H1 (cell line): ENCODE results near the gene UCP2. TPM values are rescaled to one million over a fixed set of nuclear protein-coding genes. Genes with fewer than 3 reads are reported as not detected.

Experiments
- CTCF ChIA-PET: fragments of 300-600 bp; sonication (Branson Sonifier 250); formaldehyde crosslinking; loops from one replicate; lab custom pipeline; 2021; ENCODE audit not compliant: partially characterized antibody; lab: Charles Lee
- POLR2A ChIA-PET: fragments of 300-600 bp; sonication (Branson Sonifier 250); formaldehyde crosslinking; loops from one replicate; lab custom pipeline; 2021; ENCODE audit warnings: inconsistent platforms; ENCODE audit not compliant: partially characterized antibody; lab: Charles Lee
- DNase-seq, 2 experiments: peaks; one replicate each; pipeline versions ENCODE4 v3.0.0 to v3.0.0-alpha.2; 2010 to 2022; ENCODE audit warnings: low spot score in 2 of 2, low read depth in 1 of 2, mixed read lengths in 1 of 2
- FAIRE-seq: peaks from 2 replicates; lab custom pipeline; 2011; peaks lifted over from hg19 to GRCh38; lab: Jason Lieb, UNC
- H2AFZ ChIP-seq: 2 replicates; pipeline ENCODE4 v1.8.1; 2012; ENCODE audit warnings: low read length, inconsistent platforms
- H2AK5ac ChIP-seq: 2 replicates; pipeline ENCODE4 v1.6.1; 2013; ENCODE audit warnings: low read depth, low read length
- H2BK120ac ChIP-seq: replicated peaks from 2 replicates; pipeline ENCODE3; 2013; ENCODE audit warnings: low read depth, low read length, inconsistent platforms
- H2BK12ac ChIP-seq: 2 replicates; pipeline ENCODE4 v1.6.1; 2013; ENCODE audit warnings: low read depth, low read length
- H2BK15ac ChIP-seq: 2 replicates; pipeline ENCODE4 v1.6.1; 2013; ENCODE audit warnings: low read length
- H2BK20ac ChIP-seq: 2 replicates; pipeline ENCODE4 v1.6.1; 2013; ENCODE audit warnings: low read length
- H2BK5ac ChIP-seq: 2 replicates; pipeline ENCODE4 v1.6.1; 2013; ENCODE audit warnings: low read depth, low read length
- H3K14ac ChIP-seq: 2 replicates; pipeline ENCODE4 v1.6.1; 2013; ENCODE audit warnings: inconsistent platforms; ENCODE audit not compliant: insufficient read length
- H3K18ac ChIP-seq: 2 replicates; pipeline ENCODE4 v1.6.1; 2013; ENCODE audit warnings: low read length; ENCODE audit errors: extremely low read depth
- H3K23ac ChIP-seq: 2 replicates; pipeline ENCODE4 v1.6.1; 2013; ENCODE audit warnings: inconsistent platforms; ENCODE audit not compliant: insufficient read length
- H3K23me2 ChIP-seq: 2 replicates; pipeline ENCODE4 v1.6.1; 2013; ENCODE audit warnings: low read depth, low read length
- H3K27ac ChIP-seq: 2 replicates; pipeline ENCODE4 v1.6.1; 2011; ENCODE audit warnings: low read depth, low read length, inconsistent platforms
- H3K27me3 ChIP-seq, 4 experiments: replicated peaks in 1 of 4; 1 replicate in 1 of 4; 2 replicates in 3 of 4; pipeline versions ENCODE4 v1.6.1 to v1.8.1; 2011 to 2013; ENCODE audit warnings: low read length in 3 of 4, mild to moderate bottlenecking in 3 of 4, inconsistent platforms in 2 of 4, mixed read lengths in 2 of 4, moderate library complexity in 1 of 4; ENCODE audit not compliant: control insufficient read depth in 3 of 4, insufficient read depth in 3 of 4; ENCODE audit errors: extremely low read depth in 1 of 4
- H3K36me3 ChIP-seq, 4 experiments: 2 replicates each; pipeline versions ENCODE4 v1.6.1 to v1.8.1; 2011 to 2013; ENCODE audit warnings: mild to moderate bottlenecking in 4 of 4, low read length in 3 of 4, moderate library complexity in 2 of 4, control low read depth in 1 of 4, inconsistent platforms in 1 of 4; ENCODE audit not compliant: insufficient read depth in 4 of 4, control insufficient read depth in 2 of 4
- H3K4ac ChIP-seq: replicated peaks from 2 replicates; pipeline ENCODE3; 2013; ENCODE audit warnings: low read length, low read depth, mixed read lengths, inconsistent platforms; ENCODE audit not compliant: insufficient read length
- H3K4me1 ChIP-seq, 4 experiments: replicated peaks in 1 of 4; 1 replicate in 1 of 4; 2 replicates in 3 of 4; pipeline versions ENCODE4 v1.6.1 to v1.8.1; 2011 to 2013; ENCODE audit warnings: low read length in 3 of 4, inconsistent platforms in 2 of 4, mixed read lengths in 1 of 4; ENCODE audit not compliant: insufficient read depth in 4 of 4, control insufficient read depth in 3 of 4
- H3K4me2 ChIP-seq, 2 experiments: 2 replicates each; pipeline versions ENCODE4 v1.6.1 to v1.8.1; 2011 to 2013; ENCODE audit warnings: low read depth in 2 of 2, low read length in 2 of 2, control low read depth in 1 of 2, inconsistent platforms in 1 of 2, mild to moderate bottlenecking in 1 of 2; ENCODE audit not compliant: insufficient read depth in 1 of 2
- H3K4me3 ChIP-seq, 4 experiments: fragments of 200-600, 300-600 bp in 1 of 4; sonication (generic), shearing (Covaris generic), sonication (Bioruptor Twin) in 1 of 4; 2 replicates each; pipeline versions ENCODE4 v1.5.1 to v1.8.1; 2011 to 2016; ENCODE audit warnings: low read length in 4 of 4, low read depth in 3 of 4, control low read depth in 2 of 4, inconsistent platforms in 2 of 4, mild to moderate bottlenecking in 2 of 4, mixed read lengths in 1 of 4, moderate library complexity in 1 of 4; ENCODE audit not compliant: insufficient read depth in 2 of 4; ENCODE audit errors: extremely low read depth in 1 of 4
- H3K56ac ChIP-seq: replicated peaks from 2 replicates; pipeline ENCODE3; 2013; ENCODE audit warnings: low read depth, mild to moderate bottlenecking, mixed read lengths, low read length, inconsistent platforms; ENCODE audit not compliant: insufficient read length
- H3K79me1 ChIP-seq: 2 replicates; pipeline ENCODE4 v1.6.1; 2013; ENCODE audit warnings: low read depth, low read length, control low read depth
- H3K79me2 ChIP-seq, 2 experiments: 2 replicates each; pipeline versions ENCODE4 v1.6.1 to v1.8.1; 2012 to 2013; ENCODE audit warnings: low read length in 2 of 2, mild to moderate bottlenecking in 2 of 2, inconsistent platforms in 1 of 2; ENCODE audit not compliant: insufficient read depth in 2 of 2, control insufficient read depth in 1 of 2
- H3K9ac ChIP-seq, 4 experiments: replicated peaks in 1 of 4; 1 replicate in 1 of 4; 2 replicates in 3 of 4; pipeline versions ENCODE4 v1.6.1 to v1.8.1; 2011 to 2013; ENCODE audit warnings: low read depth in 3 of 4, low read length in 3 of 4, control low read depth in 2 of 4, mild to moderate bottlenecking in 2 of 4, moderate library complexity in 2 of 4, inconsistent platforms in 1 of 4; ENCODE audit errors: extremely low read depth in 1 of 4
- H3K9me3 ChIP-seq, 2 experiments: 2 replicates each; pipeline versions ENCODE4 v1.6.1 to v1.8.1; 2012 to 2013; ENCODE audit warnings: mild to moderate bottlenecking in 2 of 2, moderate library complexity in 2 of 2, control low read depth in 1 of 2, inconsistent platforms in 1 of 2, low read depth in 1 of 2, low read length in 1 of 2, mixed read lengths in 1 of 2; ENCODE audit not compliant: insufficient read depth in 2 of 2
- H4K20me1 ChIP-seq, 2 experiments: replicated peaks in 1 of 2; 2 replicates each; pipeline versions ENCODE3 to v1.8.1; 2011 to 2013; ENCODE audit warnings: inconsistent platforms in 2 of 2, low read length in 2 of 2, mild to moderate bottlenecking in 1 of 2; ENCODE audit not compliant: insufficient read depth in 2 of 2, control insufficient read depth in 1 of 2
- H4K5ac ChIP-seq: 2 replicates; pipeline ENCODE4 v1.6.1; 2013; ENCODE audit warnings: low read length, low read depth, mixed read lengths, inconsistent platforms; ENCODE audit not compliant: insufficient read length
- H4K8ac ChIP-seq: 2 replicates; pipeline ENCODE4 v1.8.0; 2013; ENCODE audit warnings: mild to moderate bottlenecking, moderate library complexity, low read length, inconsistent platforms; ENCODE audit not compliant: insufficient read depth; ENCODE audit errors: extremely low read depth
- H4K91ac ChIP-seq: replicated peaks from 2 replicates; pipeline ENCODE3; 2013; ENCODE audit warnings: low read length, mixed read lengths, inconsistent platforms; ENCODE audit not compliant: insufficient read length
- CBX5 ChIP-seq: fragments of 300-800, 300-1000 bp; sonication (generic); IDR thresholded peaks from 2 replicates; pipeline ENCODE4 v1.7.1; 2016; ENCODE audit warnings: antibody characterized with exemption, low read length, low read depth
- CBX8 ChIP-seq: fragments of 300-800, 300-1000 bp; sonication (generic); IDR thresholded peaks from 2 replicates; pipeline ENCODE4 v1.7.1; 2016; ENCODE audit warnings: low read depth, low read length, borderline replicate concordance
- EZH2 ChIP-seq: fragments of 200-600 bp; sonication (generic); IDR thresholded peaks from 2 replicates; pipeline ENCODE4 v1.7.1; 2012; ENCODE audit warnings: low read depth, mild to moderate bottlenecking, moderate library complexity, low read length, inconsistent platforms; ENCODE audit not compliant: severe bottlenecking
- GTF2F1 ChIP-seq: IDR thresholded peaks from 2 replicates; pipeline ENCODE4 v1.6.1; 2012; ENCODE audit warnings: low read depth, low read length, improper control_type of control experiment, borderline replicate concordance
- JUND ChIP-seq: IDR thresholded peaks from 2 replicates; pipeline ENCODE4 v1.6.1; 2011; ENCODE audit warnings: mild to moderate bottlenecking, improper control_type of control experiment, low read length
- MAFK ChIP-seq: IDR thresholded peaks from 2 replicates; pipeline ENCODE4 v1.6.1; 2012; ENCODE audit warnings: low read depth, mild to moderate bottlenecking, improper control_type of control experiment, low read length
- NANOG ChIP-seq: IDR thresholded peaks from 2 replicates; pipeline ENCODE4 v1.6.1; 2011; ENCODE audit warnings: low read length, low read depth, mild to moderate bottlenecking, inconsistent platforms; ENCODE audit not compliant: insufficient read depth, poor library complexity, severe bottlenecking
- PHF8 ChIP-seq: fragments of 200-600 bp; sonication (generic); conservative IDR thresholded peaks from 2 replicates; pipeline ENCODE4 v1.7.1; 2012; ENCODE audit warnings: low read depth, mild to moderate bottlenecking, inconsistent platforms, low read length, moderate library complexity
- SIX5 ChIP-seq: IDR thresholded peaks from 2 replicates; pipeline ENCODE4 v1.6.1; 2011; ENCODE audit warnings: mild to moderate bottlenecking, low read depth, low read length
- SP1 ChIP-seq: IDR thresholded peaks from 2 replicates; pipeline ENCODE4 v1.6.1; 2011; ENCODE audit warnings: low read depth, low read length
- SRF ChIP-seq: IDR thresholded peaks from 2 replicates; pipeline ENCODE4 v1.6.1; 2011; ENCODE audit warnings: mild to moderate bottlenecking, low read depth, low read length, moderate library complexity
- TCF12 ChIP-seq: IDR thresholded peaks from 2 replicates; pipeline ENCODE4 v1.6.1; 2011; ENCODE audit warnings: low read depth, mild to moderate bottlenecking, low read length
- WGBS, 2 experiments: shearing (Covaris generic) in 1 of 2; methylation state at CpG; one replicate each; pipeline versions ENCODE4 v1.1.6 to v1.1.7; 2013 to 2015; ENCODE audit warnings: low lambda C conversion rate in 2 of 2, mixed read lengths in 2 of 2, inconsistent platforms in 1 of 2, low coverage in 1 of 2, missing lambda C conversion rate in 1 of 2; ENCODE audit not compliant: insufficient replicate concordance in 2 of 2, insufficient coverage in 1 of 2, insufficient read length in 1 of 2; ENCODE audit errors: extremely low coverage in 1 of 2, missing lambda C conversion rate in 1 of 2; 5-methylcytosine and 5-hydroxymethylcytosine counted together
- polyA plus RNA-seq, 7 experiments: library from polyadenylated mRNA; depleted of rRNA in 3 of 7; stranded (reverse) in 5 of 7; unstranded in 2 of 7; fragments of >200 nt in 5 of 7; fragments of 200-250 nt in 2 of 7; gene quantifications; 1 replicate in 5 of 7; 2 replicates in 1 of 7; 4 replicates in 1 of 7; pipeline versions ENCODE4 v1.2.1 to v1.2.3, GENCODE V29; 2011 to 2013; ENCODE audit warnings: missing spikeins in 2 of 7, mixed read lengths in 2 of 7
- total RNA-seq: library from RNA; stranded (reverse); fragmentation: NEBNext Ultra II Directional; extraction: Animal tissue kit (Norgen Biotek cat#: 25700); gene quantifications from 2 replicates; pipeline ENCODE4 v1.2.1, GENCODE V29; 2021
- TF ChIP-seq, protein P1 (sequence below): IDR thresholded peaks from 2 replicates; pipeline ENCODE4 v1.6.1; 2012; ENCODE audit warnings: inconsistent platforms

The UCP2 gene
- total and polyA plus RNA-seq, 2 of the 8 experiments (the other 6 are each of a cell fraction or from before 2014, with no cell fraction given) = 46.2 to 55.2 TPM

DNA sequence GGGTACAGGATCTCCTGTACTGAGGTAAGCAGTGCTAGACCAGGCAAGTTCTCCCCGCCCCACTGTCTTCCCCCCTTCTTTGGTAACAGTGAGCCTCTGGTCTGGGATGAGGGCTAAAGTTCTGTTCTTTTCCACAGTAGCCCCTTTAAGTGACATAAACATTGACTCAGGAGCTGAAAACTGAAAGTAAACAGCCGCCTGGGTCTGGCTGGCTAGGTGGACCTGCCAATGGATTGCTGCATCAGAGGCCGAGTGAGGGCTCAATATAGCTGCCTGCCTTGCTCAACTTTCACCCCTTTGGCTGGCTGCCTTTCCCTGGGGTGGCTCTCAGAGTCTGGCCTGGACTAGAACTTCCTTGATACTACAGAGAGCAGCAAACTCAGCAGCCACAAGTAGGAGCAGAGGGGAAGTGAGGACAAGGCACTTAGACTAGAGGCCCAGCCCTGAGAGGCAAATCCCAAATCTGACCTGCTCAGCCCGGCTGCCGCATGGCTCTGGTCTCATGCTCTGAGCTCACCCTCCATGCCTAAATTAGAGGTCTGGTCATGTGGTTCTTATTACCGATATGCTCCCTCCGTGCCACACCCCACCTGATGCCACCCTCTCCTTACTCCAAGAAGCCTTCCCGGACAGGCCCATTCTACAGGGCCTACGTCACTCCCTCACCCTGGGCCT, 35.8 kb upstream of the UCP2 start:
- CTCF ChIA-PET = interaction anchor here (1.0 to 2.9 kb wide), 2 partner anchors 8 to 54 kb away, joined by 4 to 9 read pairs; no protein-coding TSS in a partner anchor
- Histone ChIP-seq H2AK5ac (no peak overlapping the region), H3K23ac (no peak overlapping the region), H3K23me2 (no peaks in the 10 kb centered on the region), H3K18ac (no peak overlapping the region), H3K4me1 (no peaks in the 10 kb centered on the region), H2BK20ac (no peak overlapping the region), H3K4me2 (no peak overlapping the region), H3K9ac (no peak overlapping the region), H3K9me3 (no peaks in the 10 kb centered on the region), H2AFZ (no peak overlapping the region), H3K27ac (no peak overlapping the region), H4K20me1 (no peaks in the 10 kb centered on the region), H2BK120ac (no peak overlapping the region), H2BK5ac (no peak overlapping the region), H2BK12ac (no peak overlapping the region), H3K4ac (no peak overlapping the region), H4K5ac (no peak overlapping the region), H3K79me2 (no peaks in the 10 kb centered on the region), H3K36me3 (peaks cover 0 to 7% (median 0%) of the 10 kb centered on the region in 4 experiments; a peak in 2 of 8 replicates), H3K56ac (no peak overlapping the region), H3K4me3 (no peak overlapping the region), H4K91ac (no peak overlapping the region), H2BK15ac (no peak overlapping the region), H3K14ac (no peak overlapping the region), H4K8ac (no peak overlapping the region), H3K79me1 (no peaks in the 10 kb centered on the region; the same call in 1 of the 2 replicates), H3K27me3 (no peaks in the 10 kb centered on the region)
- FAIRE-seq (no peak), DNase-seq (no peak)
- 89% methylated on average over 9 of the region's 9 CpGs; no CpG with 5 or more reads in 1 of the 2 experiments for WGBS, 2 experiments
- POLR2A ChIA-PET = interaction anchor here (0.7 to 2.2 kb wide), 3 partner anchors 10 to 38 kb away, joined by 3 to 7 read pairs (median 3); partner anchors contain the start of gene UCP3
- TF ChIP-seq SIX5 = no peak
- no peak for TF ChIP-seq JUND
- TF ChIP-seq SP1 = no peak
- TF ChIP-seq GTF2F1 = no peak
- no peak for TF ChIP-seq EZH2
- no peak for TF ChIP-seq SRF
- TF ChIP-seq TCF12 = no peak
- no peak for TF ChIP-seq PHF8
- TF ChIP-seq CBX8 = no peak
- TF ChIP-seq MAFK = no peak
- TF ChIP-seq, protein P1, sequence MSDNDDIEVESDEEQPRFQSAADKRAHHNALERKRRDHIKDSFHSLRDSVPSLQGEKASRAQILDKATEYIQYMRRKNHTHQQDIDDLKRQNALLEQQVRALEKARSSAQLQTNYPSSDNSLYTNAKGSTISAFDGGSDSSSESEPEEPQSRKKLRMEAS = no peak
- TF ChIP-seq NANOG = no peak
- TF ChIP-seq CBX5 = no peak
